ENCODE measurements around the gene ETV4. TPM values are rescaled to one million over a fixed set of nuclear protein-coding genes. Genes with fewer than 3 reads are reported as not detected.

ETV4 gene
- total RNA-seq, 1 experiment from 2014 or later = 147 TPM

DNA sequence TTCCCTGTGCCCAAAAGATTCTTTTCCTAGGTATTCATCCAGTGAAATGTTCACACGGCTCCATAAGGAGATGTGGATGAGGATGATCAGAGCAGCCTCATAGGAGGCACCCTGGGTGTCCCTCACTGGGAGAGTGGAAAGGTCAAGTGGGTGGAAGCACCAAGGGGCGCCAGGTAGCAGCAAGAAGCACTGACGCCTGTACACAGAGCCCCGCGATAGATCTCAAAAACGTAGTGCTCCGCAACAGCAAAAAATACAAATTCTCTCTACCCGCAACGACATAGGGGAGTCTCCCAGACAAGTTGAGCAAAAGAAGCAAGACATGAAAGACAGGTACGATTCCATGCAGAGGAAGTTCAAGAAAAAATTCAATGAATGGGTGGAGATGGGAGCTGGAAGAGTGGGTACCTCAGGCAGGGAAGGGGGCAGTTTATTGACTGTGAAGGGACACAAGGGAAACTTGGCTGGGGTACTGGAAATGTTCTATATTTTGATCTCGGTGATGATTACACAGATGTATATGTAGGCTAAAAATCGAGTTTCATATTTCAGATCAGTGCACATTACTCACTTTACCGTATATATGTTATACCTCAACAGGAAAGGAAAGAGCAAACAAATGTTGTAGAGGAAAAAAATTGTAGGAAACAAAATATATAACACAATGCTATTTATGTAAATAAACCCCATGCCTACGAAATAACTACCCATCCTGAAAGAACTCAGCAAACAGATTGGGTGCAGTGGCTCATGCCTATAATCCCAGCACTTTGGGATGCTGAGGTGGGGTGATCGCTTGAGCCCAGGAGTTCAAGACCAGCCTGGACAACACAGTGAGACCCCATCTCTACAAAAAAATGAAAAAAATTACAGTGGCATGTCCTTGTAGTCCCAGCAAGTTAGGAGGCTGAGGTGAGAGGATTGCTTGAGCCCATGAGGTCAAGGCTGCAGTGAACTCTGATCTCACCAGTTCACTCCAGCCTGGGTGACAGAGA is 17.8 kb upstream of the ETV4 start:
- POLR2A ChIA-PET (ENCODE audit: unreplicated experiment) = no interaction called here
- DNase-seq (peak; percentile 56), ATAC-seq (peak; percentile 67)
- Histone ChIP-seq H3F3A (ENCODE audit: low read length, unreplicated experiment) (no peaks in the 10 kb centered on the region), H3K36me3 (ENCODE audit: low read depth, low read length) (no peaks in the 10 kb centered on the region), H3K4me2 (ENCODE audit: low read length) (peak overlapping the region; percentile 40), H4K20me1 (ENCODE audit: low read length) (no peaks in the 10 kb centered on the region), H3K9me2 (replicated peaks; ENCODE audit: low read length) (no peaks in the 10 kb centered on the region), H3K9me3 (ENCODE audit: low read length) (no peaks in the 10 kb centered on the region), H3K27me3 (ENCODE audit: low read length) (no peaks in the 10 kb centered on the region), H3K27ac (ENCODE audit: low read length) (no peak overlapping the region), H2AFZ (ENCODE audit: low read length) (no peak overlapping the region), H3K4me3 (ENCODE audit: low read length) (no peak overlapping the region), H3K79me2 (ENCODE audit: low read length) (no peaks in the 10 kb centered on the region), H3K9ac (ENCODE audit: low read length) (no peak overlapping the region), H3K4me1 (ENCODE audit: insufficient read depth, low read length) (peaks cover 11% of the 10 kb centered on the region)
- CTCF ChIA-PET = interaction anchor here (0.7 kb wide), 1 partner anchor 21 kb away, joined by 3 read pairs; no protein-coding TSS in a partner anchor
- intact Hi-C loops (cut with micrococcal nuclease) = no loop called here
- TF ChIP-seq EZH2 (IDR thresholded peaks at IDR 0.05; ENCODE audit: low read length, unreplicated experiment) (no peak), EZH2phosphoT487 (IDR thresholded peaks at IDR 0.05; ENCODE audit: borderline replicate concordance, low read length) (no peak)
- TF ChIP-seq, protein P1, sequence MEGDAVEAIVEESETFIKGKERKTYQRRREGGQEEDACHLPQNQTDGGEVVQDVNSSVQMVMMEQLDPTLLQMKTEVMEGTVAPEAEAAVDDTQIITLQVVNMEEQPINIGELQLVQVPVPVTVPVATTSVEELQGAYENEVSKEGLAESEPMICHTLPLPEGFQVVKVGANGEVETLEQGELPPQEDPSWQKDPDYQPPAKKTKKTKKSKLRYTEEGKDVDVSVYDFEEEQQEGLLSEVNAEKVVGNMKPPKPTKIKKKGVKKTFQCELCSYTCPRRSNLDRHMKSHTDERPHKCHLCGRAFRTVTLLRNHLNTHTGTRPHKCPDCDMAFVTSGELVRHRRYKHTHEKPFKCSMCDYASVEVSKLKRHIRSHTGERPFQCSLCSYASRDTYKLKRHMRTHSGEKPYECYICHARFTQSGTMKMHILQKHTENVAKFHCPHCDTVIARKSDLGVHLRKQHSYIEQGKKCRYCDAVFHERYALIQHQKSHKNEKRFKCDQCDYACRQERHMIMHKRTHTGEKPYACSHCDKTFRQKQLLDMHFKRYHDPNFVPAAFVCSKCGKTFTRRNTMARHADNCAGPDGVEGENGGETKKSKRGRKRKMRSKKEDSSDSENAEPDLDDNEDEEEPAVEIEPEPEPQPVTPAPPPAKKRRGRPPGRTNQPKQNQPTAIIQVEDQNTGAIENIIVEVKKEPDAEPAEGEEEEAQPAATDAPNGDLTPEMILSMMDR (conservative IDR thresholded peaks at IDR 0.05; ENCODE audit: low read depth, low read length) = no peak
- no TSS peak for BruUV-seq (replicated peaks)

GRCh38 chr17:43562679-43563599 is 16.8 kb upstream of the ETV4 start:
- no peak overlapping the region for H3K9ac ChIP-seq (ENCODE audit: low read length)
- intact Hi-C loops (cut with micrococcal nuclease) = no loop called here
- H4K20me1 ChIP-seq (ENCODE audit: low read length) = no peaks in the 10 kb centered on the region
- no peaks in the 10 kb centered on the region for H3F3A ChIP-seq (ENCODE audit: low read length, unreplicated experiment)
- ChIA-PET POLR2A (ENCODE audit: unreplicated experiment) (no interaction called here), CTCF (interaction anchor here (0.7 kb wide), 1 partner anchor 20 kb away, joined by 3 read pairs; no protein-coding TSS in a partner anchor)
- peak; percentile 29 for ATAC-seq
- peaks cover 11% of the 10 kb centered on the region for H3K4me1 ChIP-seq (ENCODE audit: insufficient read depth, low read length)
- no peak overlapping the region for H3K4me3 ChIP-seq (ENCODE audit: low read length)
- H3K36me3 ChIP-seq (ENCODE audit: low read depth, low read length) = no peaks in the 10 kb centered on the region
- H3K9me3 ChIP-seq (ENCODE audit: low read length) = no peaks in the 10 kb centered on the region
- peak overlapping the region; percentile 40; the same call in 1 of the 2 replicates for H3K4me2 ChIP-seq (ENCODE audit: low read length)
- H3K27ac ChIP-seq (ENCODE audit: low read length) = no peak overlapping the region
- no peaks in the 10 kb centered on the region for H3K27me3 ChIP-seq (ENCODE audit: low read length)
- no TSS peak for BruUV-seq (replicated peaks)
- no peaks in the 10 kb centered on the region for H3K79me2 ChIP-seq (ENCODE audit: low read length)
- no peaks in the 10 kb centered on the region for H3K9me2 ChIP-seq (replicated peaks; ENCODE audit: low read length)
- TF ChIP-seq, protein P1 (conservative IDR thresholded peaks at IDR 0.05; ENCODE audit: low read depth, low read length) = no peak
- TF ChIP-seq EZH2 (IDR thresholded peaks at IDR 0.05; ENCODE audit: low read length, unreplicated experiment) (no peak), EZH2phosphoT487 (IDR thresholded peaks at IDR 0.05; ENCODE audit: borderline replicate concordance, low read length) (no peak)
- 0 out of 2 replicates have a peak overlapping the region, but pooled peaks have one; percentile 12 for H2AFZ ChIP-seq (ENCODE audit: low read length)
- no peak for DNase-seq
